GM12874 (cell line): ENCODE measurements around the gene SLF2.

Experiments used
- CTCF ChIP-seq: IDR thresholded peaks from 2 replicates; pipeline ENCODE4 v1.5.1; 2011; ENCODE audit warnings: low read depth, mild to moderate bottlenecking, control low read depth, low read length, moderate library complexity; ENCODE audit not compliant: insufficient read depth

The SLF2 gene

GRCh38 chr10:100867261-100867963 lies 45.4 kb upstream of the SLF2 start:
- TF ChIP-seq CTCF, result no peak

DNA sequence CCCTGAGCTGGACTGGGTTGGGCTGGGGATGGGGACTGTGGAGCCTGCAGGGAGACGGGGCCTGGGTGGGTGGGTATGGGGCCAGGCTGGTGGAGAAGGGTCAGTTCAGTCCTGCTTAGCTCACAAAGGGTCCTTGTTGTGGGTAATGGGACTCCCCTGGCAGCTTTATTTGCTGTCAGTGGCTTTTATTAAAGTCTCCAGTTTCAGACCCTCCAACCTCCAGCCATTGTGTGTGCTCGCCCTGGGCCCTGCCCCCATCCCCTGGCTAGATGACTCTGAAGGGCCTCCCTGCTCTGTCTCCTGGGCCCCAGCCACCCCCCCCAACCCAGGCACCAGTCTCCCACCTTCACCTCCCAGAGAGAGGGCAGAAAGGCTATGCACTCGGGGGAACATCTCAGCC lies 44.4 kb upstream of the SLF2 start:
- TF ChIP-seq CTCF, result no peak

DNA sequence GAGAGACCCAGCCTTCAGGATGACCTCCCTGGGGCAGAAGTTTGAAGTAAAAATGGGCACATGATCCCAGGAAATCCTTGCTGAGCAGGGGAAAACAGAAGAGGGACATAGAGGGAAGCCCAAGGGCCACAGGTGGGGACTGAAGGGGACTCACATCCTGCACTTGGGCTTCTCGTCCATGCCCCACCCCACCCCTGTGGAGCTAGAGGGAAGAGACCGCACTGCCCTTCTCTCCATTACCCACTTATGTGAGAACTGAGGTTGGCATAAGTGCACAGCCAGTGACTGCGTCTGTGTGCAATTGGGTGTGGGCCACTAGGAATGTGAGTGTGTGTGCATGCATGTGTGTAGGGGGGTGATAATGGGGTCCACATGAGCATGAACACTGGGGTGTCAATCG lies 43.4 kb upstream of the SLF2 start:
- TF ChIP-seq CTCF, result no peak

- peak; percentile 77 for TF ChIP-seq CTCF
These were observed 40.5 kb upstream of the SLF2 start for GRCh38 chr10:100872034-100872791.

GRCh38 chr10:100873146-100873826 lies 39.5 kb upstream of the SLF2 start:
- TF ChIP-seq CTCF, result no peak

DNA sequence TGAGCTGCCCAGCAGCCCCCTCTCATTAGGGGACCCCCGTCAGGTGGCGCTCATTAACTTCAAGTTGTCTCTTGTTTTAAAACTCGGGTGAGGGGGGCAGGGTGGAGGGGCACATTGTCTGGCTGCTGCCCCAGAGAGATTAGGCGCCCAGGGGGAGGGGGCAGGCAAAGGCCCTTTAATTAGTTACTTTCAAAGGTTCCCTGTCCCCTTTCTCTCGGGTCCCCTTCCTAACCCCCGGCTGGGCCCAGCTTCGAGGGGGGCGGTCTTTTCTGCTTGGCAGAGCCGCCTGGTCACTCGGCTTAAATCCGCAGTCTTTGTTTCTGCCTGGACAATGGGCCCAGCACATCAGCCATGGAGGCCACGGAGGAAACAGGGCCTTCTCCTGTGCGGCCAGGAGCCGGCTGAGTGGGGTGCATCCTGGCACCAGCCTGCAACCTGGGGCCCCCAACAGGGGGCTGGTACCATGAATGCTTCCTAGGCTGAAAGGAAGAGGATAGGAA lies 38.9 kb upstream of the SLF2 start:
- no peak for TF ChIP-seq CTCF
